MM.1S (cell line): ENCODE data around the gene NOP10.

ENCODE experiments used
- CTCF ChIP-seq: fragments of 300-600 bp; sonication (generic); IDR thresholded peaks from 2 replicates; pipeline ENCODE4 v1.5.1; 2016; ENCODE audit warnings: antibody characterized with exemption, low read length, mixed read lengths
- EZH2 ChIP-seq: fragments of 300-600 bp; sonication (generic); optimal IDR thresholded peaks from 2 replicates; pipeline ENCODE3; 2017; ENCODE audit warnings: low read depth, mild to moderate bottlenecking, antibody characterized with exemption, low read length, mixed read lengths
- EZH2phosphoT487 ChIP-seq: fragments of 300-600 bp; sonication (generic); IDR thresholded peaks from 2 replicates; pipeline ENCODE4 v1.6.1; 2018; ENCODE audit warnings: antibody characterized with exemption, low read length

GRCh38 chr15:34361278-34361677 lies 18.3 kb upstream of the NOP10 start:
- TF ChIP-seq CTCF (no peak), EZH2 (no peak), EZH2phosphoT487 (no peak)
